GM06990 (cell line): ENCODE data around the gene CEP95.

Experiments
- DNase-seq: peaks from one replicate; pipeline ENCODE4 v3.0.0-alpha.2; 2011; ENCODE audit not compliant: insufficient read length; ENCODE audit errors: extremely low read depth
- H3K27me3 ChIP-seq: replicated peaks from 2 replicates; pipeline ENCODE4 v1.6.0; 2011; ENCODE audit warnings: low read length; ENCODE audit not compliant: control insufficient read depth, insufficient read depth
- H3K36me3 ChIP-seq: 2 replicates; pipeline ENCODE4 v1.5.1; 2011; ENCODE audit warnings: low read length; ENCODE audit not compliant: control insufficient read depth, insufficient read depth
- H3K4me3 ChIP-seq: replicated peaks from 2 replicates; pipeline ENCODE4 v1.5.1; 2011; ENCODE audit warnings: low read depth, mild to moderate bottlenecking, control low read depth, low read length
- TF ChIP-seq, protein P1 (sequence below): IDR thresholded peaks from 2 replicates; pipeline ENCODE4 v1.5.1; 2011; ENCODE audit warnings: low read length, control low read depth, mild to moderate bottlenecking, inconsistent platforms; ENCODE audit not compliant: insufficient read depth, poor library complexity, severe bottlenecking

Gene CEP95

DNA sequence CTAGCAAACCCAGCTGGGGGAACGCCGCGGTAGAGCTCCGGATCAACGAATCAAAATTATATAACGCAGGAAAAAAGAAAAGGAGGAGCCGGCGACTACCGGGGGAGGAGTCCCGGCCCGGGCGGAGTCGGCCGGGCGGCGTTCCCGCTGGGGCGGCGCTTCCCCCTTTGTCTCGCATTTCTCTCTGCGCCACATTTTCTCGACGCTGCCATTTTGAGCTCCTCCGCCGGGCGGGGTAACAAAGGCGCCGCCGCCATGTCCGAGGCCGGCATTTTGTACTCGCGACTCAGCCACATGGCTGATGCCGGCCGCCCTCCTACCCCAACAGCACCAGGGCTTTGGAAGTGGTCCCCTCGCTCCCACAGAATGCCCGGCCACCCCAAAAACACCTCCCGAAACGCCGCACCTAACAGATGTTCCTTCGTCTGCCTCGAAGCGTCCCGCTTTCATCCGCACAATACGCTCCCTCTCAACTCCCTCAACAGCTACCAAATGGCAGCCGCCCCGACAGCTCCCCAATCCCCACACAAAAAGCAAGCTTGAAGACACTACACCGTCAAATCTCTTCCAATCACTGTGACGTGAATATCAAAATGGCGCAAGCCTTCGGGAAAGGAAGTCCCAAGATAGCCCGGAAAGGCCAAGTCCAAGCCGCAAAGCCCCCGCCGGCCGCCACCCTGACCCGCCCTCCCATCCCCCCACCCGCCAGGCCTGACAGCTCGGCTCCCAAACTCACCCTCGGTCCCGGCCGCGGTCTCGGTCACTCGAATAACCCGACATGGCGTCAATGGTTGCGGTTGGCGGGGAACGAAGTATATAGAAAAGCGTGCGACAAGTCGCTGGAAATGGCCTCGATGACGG lies 1.2 kb upstream of the CEP95 start:
- DNase-seq = peak; percentile 88
- Histone ChIP-seq H3K4me3 (peak overlapping the region; percentile 100), H3K36me3 (peaks cover 26% of the 10 kb centered on the region), H3K27me3 (no peaks in the 10 kb centered on the region)
- TF ChIP-seq, protein P1, sequence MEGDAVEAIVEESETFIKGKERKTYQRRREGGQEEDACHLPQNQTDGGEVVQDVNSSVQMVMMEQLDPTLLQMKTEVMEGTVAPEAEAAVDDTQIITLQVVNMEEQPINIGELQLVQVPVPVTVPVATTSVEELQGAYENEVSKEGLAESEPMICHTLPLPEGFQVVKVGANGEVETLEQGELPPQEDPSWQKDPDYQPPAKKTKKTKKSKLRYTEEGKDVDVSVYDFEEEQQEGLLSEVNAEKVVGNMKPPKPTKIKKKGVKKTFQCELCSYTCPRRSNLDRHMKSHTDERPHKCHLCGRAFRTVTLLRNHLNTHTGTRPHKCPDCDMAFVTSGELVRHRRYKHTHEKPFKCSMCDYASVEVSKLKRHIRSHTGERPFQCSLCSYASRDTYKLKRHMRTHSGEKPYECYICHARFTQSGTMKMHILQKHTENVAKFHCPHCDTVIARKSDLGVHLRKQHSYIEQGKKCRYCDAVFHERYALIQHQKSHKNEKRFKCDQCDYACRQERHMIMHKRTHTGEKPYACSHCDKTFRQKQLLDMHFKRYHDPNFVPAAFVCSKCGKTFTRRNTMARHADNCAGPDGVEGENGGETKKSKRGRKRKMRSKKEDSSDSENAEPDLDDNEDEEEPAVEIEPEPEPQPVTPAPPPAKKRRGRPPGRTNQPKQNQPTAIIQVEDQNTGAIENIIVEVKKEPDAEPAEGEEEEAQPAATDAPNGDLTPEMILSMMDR = no peak

- H3K36me3 ChIP-seq = peaks cover 22% of the 10 kb centered on the region
Measured at GRCh38 chr17:64506201-64506575, 589 bp upstream of the CEP95 start, which contains the start of gene DDX5. Gene DDX5, minus strand, starts transcription at chr17:64506289. Its CDS starts 170 bp downstream, at chr17:64506119.

GRCh38 chr17:64507413-64507782 lies 621 bp downstream of the CEP95 start:
- H3K4me3 ChIP-seq = peak overlapping the region; percentile 100
- no peak for DNase-seq
- H3K36me3 ChIP-seq = peaks cover 12% of the 10 kb centered on the region
- TF ChIP-seq, protein P1 = peak; percentile 66
- H3K27me3 ChIP-seq = no peaks in the 10 kb centered on the region

More at GRCh38 chr17:64506201-64506575, 589 bp upstream of the CEP95 start, which contains the start of gene DDX5:
- TF ChIP-seq, protein P1 = no peak
- DNase-seq = no peak
- Histone ChIP-seq H3K4me3 (peak within 1 kb of the TSS; percentile 100), H3K27me3 (no peaks in the 10 kb centered on the region)

DNA sequence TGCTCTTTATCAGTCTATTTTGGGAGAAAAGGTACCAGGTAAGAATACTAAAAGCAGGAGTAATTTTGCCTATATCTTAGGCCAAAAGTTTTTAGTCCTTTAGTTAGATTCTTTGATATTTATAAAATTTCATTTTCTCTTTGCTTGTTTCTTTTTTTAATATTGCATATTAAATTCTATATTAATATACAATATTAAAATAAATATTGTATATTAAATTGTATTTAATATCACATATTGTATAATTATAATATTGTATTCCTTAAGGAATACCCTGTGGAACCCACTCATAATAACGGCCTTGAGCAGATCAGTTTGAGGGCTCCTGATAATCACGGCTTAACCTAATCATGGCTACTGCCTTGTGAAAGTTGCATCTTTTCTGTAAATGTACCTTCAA lies 1.9 kb downstream of the CEP95 start:
- H3K36me3 ChIP-seq = peaks cover 4% of the 10 kb centered on the region
- no peak overlapping the region for H3K4me3 ChIP-seq
- no peaks in the 10 kb centered on the region for H3K27me3 ChIP-seq
- TF ChIP-seq, protein P1 = no peak
- DNase-seq = no peak

- H3K27me3 ChIP-seq = no peaks in the 10 kb centered on the region
- no peak overlapping the region for H3K4me3 ChIP-seq
- TF ChIP-seq, protein P1 = no peak
- peaks cover 1% of the 10 kb centered on the region for H3K36me3 ChIP-seq
- DNase-seq = no peak
Measured at GRCh38 chr17:64509179-64509578, 2.4 kb downstream of the CEP95 start.
